IPS-NIHi7 (cell line): ENCODE measurements around the gene TENT4B.
"Not testable (repeated sequence)": the region's sequence is repeated elsewhere in the genome, so short reads cannot be mapped to it uniquely, and the experiment has no call there.

Source experiments
- DNase-seq: peaks from one replicate; pipeline ENCODE4 v3.0.0; 2012; ENCODE audit warnings: mixed read lengths; ENCODE audit errors: extremely low spot score

Gene TENT4B

DNA sequence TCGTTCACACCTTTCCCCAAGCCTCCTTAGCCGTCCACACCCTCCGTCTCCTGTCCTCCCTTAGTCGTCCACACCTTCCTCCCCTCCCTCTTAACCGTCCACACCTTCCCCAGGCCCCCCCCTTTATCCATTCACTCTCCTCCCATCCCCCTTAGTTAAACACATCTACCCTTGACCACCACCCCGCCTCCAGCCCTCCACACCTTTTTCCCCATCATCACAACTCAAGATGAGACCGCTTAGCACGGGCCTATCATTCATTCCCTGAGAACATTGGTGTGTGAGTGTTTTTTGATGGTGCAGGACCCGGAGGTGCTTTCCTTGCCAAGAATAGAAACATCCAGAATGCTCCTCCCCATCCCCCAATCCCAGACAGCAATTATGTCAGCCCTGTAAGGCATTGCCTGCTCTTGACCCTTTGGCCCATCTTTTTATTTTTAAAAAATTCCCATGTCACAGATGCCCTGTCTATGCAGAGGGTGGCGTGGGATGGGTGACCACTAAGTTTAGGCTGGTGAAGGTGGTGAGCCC, 1.4 kb downstream of the TENT4B start:
- DNase-seq: peak; percentile 13

DNA sequence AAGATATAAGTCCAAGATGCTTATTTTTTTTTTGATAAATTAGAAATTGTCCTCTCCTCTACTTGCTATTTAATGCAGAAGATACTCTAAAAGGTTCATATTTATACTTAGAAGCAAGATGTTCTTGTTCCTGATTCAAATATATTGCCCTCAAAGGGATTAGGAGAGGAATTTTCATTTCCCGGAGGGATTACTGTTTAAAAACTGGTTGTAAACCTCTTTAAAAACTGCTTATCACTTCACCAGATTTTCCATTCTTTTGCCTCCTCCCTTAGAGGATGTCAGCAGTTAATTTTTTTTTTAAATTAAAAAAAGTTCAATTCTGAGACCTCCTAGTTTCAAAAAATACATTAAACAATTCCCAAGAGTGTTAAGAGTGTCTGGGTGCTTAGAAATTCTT, 2.8 kb downstream of the TENT4B start:
- no peak for DNase-seq

DNA sequence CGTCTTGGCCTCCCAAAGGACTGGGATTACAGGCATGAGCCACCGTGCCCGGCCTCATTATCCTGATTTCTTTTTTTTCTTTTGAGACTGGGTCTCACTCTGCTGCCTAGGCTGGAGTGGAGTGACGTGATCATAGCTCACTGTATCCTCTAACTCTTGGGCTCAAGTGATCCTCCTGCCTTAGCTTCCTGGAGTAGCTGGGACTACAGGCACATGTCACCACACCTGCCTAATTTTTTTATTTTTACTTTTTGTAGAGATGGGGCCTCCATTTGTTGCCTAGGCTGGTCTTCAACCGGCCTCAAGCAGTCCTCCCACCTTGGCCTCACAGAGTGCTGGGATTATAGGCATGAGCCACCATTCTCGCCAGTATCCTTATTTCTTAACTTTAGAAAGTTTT, 3.5 kb downstream of the TENT4B start:
- no peak for DNase-seq

DNA sequence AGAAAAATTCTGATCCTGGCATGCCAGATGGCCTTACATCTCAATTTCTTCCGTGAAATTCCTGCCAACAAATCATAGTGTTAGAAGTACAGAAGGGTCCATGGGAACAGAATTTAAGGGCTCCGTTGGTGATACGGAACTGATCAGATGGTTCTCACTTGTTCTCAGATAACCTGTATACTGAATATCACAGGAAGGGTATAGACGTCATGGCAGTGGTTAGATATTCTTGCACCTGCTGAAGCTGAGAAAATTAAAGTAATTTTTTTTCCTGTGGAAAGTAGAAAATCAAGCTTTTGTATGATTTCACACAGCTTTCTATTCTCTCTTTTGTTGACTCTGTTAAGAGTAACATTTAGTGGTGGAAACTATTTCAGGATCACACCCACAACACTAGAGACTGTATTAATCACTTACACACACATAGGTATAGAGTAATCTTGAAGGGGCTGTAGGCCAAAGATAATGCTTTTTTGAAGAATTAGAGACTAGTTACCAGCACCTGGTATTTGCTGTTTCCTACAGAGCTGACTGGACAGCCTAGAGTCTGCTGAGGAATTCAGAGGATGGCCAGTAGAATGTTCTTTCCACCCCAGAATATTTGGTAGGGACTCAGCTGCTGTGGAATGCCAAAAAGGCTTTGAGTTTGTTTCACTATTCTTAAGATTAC, 7.5 kb downstream of the TENT4B start:
- no peak for DNase-seq

DNA sequence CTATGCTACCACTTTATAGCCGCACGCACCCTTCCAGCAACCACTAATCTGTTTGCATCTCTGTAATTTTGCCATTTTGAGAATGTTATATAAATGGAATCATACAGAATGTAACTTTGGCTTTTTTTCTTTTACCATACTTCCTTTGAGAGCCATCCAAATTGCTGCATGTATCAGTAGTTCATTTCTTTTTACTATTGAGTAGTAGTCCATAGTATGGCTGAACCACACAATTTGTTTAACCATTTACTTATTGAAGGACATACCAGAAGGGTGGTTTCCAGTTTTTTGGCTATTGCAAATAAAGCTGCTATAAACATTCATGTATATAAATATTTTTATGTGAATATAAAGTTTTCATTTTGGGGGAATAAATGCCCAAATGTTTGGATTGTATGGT, 8.8 kb downstream of the TENT4B start:
- no peak for DNase-seq

DNA sequence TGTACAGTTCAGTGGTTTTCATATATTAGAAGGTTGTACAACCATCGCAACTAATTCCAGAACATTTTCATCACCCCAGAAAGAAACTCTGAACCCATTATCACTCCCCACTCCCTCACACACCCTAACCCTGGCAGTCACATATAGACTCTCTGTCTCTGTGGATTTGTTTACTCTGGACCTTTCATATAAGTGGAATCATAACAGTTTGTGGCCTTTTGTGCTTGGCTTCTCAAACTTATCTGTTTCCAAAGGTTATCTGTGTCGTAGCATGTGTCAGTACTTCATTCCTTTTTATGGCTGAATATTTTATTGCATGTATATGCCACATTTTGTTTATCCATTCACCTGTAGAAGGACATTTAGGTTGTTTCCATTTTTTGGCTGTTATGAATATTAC, 12.4 kb downstream of the TENT4B start:
- DNase-seq: no peak

DNA sequence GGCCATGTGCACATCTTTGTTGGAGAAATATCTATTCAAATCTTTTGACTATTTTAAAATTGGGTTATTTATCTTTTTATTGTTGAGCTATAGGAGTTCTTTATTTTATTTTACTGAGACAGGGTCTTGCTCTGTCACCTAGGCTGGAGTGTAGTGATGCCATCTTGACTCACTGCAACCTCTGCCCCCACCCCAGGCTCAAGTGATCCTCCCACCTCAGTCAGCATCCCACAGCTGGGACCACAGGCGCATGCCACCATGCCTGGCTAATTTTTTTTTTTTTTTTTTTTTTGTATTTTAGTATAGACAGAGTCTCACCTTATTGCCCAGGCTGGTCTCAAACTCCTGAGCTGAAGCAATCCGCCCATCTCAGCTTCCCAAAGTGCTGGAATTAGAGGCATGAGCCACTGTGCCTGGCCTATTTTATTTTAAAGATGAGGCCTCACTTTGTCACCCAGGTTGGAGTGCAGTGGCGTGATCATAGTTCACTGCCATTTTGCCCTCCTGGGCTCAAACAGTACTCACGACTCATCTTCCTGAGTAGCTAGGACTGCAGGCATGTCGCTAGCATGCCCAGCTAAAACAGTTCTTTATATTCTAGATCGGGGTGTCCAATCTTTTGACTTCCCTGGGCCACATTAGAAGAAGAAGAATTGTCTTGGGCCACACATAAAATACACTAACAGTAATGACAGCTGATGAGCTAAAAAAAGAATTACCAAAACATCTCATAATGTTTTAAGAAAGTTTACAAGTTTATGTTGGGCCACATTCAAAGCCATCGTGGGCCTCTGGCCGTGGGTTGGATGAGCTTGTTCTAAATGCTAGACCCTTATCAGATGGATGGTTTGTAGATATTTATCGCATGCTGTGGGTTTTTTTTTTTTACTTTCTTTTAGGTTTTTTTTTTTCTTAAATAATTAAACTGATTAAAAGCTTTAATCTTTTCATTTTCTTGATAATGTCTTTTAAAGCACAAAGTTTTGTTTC, 13.7 kb downstream of the TENT4B start:
- DNase-seq: no peak

DNA sequence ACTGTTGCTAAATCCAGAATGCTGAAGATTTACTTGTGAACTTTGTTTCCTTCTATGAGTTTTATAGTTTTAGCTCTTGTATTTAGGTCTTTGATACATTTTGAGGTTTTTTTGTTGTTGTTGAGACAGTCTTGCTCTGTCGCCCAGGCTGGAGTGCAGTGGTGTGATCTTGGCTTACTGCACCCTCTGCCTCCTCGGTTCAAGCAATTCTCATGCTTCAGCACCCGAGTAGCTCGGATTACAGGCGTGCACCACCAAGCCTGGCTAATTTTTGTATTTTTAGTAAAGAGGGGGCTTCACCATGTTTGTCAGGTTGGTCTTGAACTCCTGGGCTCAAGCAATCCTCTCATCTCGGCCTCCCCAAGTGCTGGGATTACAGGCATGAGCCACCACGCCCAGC, 14.4 kb downstream of the TENT4B start:
- no peak for DNase-seq

DNA sequence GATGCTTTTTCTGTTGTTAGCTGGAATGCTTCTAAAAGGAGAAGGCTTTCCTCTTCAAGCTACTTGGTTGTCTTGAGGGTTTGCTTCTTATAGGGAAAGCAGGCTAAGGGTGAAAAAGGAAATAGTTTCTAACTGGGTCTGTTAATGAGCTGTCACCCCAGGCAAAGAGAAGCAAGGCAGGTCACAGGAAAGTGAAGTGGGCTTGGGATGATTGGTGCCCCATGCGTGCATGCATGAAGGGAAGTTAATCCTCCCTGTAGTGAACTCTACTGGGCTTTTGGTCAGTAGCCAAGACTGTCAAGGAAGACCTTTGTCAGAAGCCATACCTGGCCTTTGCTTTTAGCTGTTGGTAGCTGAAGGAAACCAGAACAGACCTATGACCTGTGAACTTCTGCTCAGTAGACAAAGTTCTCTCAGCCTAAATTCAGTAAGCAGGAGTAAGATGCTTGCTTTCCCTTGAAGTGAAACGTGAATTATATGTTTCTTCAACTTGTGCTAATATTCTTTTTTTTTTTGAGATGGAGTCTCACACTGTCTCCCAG, 16.5 kb downstream of the TENT4B start:
- DNase-seq: no peak

DNA sequence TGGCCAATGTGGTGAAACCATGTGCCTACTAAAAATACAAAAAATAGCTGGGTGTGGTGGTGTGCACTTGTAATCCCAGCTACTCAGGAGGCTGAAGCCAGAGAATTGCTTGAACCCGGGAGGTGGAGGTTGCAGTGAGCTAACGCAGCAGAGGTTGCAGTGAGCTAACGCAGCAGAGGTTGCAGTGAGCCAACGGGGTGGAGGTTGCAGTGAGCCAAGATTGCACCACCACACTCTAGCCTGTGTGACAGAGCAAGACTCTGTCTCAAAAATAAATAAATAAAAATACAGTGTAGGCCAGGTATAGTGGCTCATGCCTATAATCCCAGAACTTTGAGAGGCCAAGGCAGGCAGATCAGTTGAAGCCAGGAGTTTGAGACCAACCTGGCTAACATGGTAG, 18.7 kb downstream of the TENT4B start:
- not testable (repeated sequence) for DNase-seq

DNA sequence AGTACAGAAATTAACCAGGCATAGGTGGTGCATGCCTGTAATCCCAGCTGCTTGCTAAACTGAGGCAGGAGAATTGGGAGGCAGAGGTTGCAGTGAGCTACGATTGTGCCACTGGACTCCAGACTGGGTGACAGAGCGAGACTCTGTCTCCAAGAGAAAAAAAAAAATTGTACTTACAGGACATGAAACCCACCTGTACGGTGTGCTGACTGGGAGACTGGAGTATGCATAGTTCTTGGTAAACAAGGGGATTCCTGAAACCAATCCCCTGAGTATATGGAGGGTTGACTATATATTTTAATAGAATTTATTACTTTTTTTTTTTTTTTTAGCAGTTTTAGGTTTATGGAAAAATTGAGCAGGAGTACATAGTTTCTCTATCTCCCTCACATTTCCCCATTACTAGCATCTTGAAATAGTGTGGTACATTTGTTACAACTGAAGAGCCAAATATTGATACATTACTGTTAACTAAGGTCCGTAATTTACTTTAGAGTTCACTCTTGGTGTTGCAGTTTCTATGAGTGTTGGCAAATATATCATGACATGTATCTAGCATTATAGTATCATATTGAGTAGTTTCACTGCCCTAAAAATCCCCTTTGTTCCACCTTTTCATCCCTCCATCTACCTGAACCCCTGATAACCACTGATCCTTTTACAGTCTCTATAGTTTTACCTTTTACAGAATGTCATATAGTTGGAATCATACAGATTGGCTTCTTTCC, 19.3 kb downstream of the TENT4B start:
- no peak for DNase-seq

DNA sequence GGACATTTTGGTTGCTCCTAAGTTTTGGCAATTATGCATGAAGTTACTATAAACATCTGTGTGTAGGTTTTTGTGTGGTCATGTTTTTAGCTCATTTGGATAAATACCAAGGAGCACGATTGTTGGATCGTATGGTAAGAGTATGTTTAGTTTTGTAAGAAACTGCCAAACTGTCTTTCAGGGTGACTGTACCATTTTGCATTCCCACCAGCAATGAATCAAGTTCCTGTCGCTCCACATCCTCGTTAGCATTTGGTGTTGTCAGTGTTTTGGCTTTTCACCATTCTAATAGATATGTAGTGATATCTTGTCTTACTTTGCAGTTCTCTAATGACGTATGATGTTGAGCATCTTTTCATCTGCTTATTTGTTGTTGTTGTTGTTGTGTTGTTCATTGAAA, 20.2 kb downstream of the TENT4B start:
- no peak for DNase-seq

DNA sequence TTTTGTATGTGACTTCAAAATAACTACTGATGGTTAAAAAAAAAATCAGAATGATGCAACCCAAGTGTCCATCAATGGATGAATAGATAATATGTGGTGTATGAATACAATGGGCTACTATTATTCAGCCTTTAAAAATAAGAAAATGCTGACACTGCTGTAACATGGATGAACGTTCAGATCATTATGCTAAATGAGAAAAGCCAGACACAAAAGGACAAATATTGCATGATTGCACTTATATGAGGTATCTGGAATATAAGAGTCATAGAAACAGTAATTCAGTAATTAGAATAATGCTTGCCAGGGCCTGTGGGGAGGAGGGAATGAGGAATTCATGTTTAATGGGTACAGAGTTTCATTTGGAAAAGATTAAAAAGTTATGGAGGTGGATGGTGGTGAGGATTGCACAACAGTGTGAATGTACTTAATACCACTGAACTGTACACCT, 25.4 kb downstream of the TENT4B start:
- DNase-seq: no peak

DNA sequence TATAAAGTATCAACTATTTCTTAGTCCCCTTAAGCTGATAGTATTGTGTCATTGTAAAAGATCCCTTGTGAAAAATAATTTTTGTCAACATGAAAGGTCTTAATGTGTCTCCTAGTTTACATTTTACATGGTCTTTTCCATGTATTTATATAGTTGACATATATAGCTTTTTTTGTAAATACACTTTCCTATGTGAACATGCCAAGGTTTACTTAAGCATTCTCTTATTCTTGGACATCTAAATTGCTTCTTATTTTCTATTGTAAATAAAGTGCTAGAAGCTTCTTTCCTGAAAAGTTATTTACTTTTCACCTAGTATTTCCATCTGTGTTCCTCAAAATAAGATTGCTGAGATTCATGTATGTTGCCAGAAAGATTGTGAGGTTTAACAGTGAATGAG, 29.3 kb downstream of the TENT4B start:
- DNase-seq: no peak

DNA sequence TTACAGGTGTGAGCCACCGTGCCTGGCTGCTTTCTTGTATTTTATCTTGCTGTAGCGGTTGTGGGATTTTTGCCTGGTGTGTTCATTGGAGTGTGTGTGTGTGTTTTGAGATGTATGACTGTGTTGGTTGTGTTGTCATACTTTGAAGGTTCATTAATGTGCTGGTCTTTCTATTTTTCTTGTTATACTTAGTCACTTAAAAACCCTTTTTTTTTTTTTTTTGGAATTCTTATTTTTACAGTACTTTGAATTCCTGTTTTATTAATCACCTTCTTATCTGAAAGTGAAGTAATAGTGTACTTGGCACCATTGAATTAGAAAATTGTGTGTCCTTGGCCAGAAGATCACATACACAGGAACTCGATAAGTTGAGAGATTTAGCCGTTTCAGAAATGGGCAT, 30.2 kb downstream of the TENT4B start:
- no peak for DNase-seq

DNA sequence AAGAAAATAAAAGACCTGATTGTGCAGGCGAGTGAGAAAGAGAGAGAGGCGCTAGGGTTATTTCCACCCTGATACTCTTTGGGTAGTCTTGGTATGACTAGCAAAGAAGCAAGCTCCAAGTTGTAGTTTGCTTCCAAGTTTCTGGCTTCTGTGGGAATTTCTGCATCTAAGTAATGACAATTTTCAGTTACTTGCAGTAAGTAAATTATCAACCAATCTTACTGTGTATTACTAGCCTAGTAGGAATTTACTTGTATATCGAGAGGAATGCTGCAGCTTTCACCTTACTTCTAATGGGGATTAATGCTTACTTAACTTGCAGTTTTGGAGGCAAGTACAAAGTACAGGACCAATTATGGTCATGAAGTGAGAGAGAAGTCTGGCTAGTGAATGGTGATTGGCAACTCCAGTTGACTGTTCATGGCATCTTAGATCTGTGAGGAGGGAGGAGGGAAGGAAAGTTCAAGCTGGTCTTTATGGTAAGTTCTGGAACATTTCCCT, 31.9 kb downstream of the TENT4B start:
- DNase-seq: no peak

DNA sequence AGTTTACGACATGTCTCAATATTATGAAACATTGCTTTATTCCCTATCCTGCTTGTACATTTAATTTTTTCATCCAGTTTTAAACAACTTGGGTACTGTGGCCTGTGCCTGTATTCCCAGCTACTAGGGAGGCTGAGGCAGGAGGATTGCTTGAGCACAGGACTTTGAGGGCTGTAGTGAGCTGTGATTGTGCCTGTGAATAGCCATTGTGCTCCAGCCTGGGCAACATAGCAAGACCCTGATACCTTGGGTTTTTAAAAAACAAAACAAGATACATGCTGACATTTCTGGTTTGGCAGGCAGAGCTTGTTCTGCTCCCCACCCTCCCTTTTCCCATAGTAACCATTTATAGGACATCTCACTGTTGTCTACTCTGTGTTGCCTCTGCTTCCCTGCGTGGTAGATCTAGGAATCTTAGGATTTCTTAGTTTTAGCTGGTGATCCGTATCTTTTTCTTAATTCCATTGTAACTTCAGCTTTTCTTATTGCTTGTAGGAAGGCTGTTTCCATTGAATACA, 35.6 kb downstream of the TENT4B start:
- DNase-seq: no peak

DNA sequence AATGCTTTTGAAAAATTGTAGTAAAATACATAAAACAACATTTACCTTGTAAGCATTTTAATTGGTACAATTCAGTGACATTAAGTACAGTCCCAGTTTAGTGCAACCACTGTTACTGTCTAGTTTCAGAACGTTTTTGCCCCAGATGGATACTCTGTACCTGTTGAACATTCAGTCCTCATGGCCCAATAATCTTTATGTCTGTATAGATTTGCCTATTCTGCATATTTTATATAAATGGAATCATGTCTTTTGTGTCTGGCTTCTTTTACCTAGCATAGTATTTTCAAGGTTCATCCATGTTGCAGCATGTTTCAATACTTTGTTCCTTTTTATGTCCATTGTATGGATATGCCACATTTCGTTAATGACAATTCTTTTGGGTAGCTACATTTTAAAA, 37.2 kb downstream of the TENT4B start:
- no peak for DNase-seq

DNA sequence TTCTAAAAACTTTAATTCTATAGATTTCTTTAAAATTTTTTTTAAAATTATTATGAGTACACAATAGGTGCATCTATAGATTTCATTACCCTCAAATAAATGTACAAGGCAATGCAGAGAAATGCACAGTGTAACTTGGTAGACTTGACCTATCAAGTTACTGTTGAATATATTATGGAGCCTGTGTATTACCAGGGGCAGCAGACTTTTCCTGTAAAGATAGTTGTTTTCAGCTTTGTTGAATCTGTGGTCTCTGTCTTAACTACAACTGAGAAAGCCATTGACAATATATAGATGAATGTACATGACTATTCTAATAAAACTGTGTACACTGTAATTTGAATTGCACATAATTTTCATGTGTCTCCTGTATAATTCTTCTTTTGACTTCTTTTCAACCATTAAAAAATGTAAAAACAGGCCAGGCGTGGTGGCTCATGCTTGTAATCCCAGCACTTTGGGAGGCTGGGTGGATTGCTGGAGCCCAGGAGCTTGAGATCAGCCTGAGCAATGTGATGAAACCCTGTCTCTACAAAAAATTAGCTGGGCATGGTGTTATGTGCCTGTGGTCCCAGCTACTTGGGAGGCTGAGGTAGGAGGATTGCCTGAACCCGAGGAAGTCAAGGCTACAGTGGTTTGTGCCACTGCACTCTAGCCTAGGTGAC, 39.4 kb downstream of the TENT4B start:
- no peak for DNase-seq

DNA sequence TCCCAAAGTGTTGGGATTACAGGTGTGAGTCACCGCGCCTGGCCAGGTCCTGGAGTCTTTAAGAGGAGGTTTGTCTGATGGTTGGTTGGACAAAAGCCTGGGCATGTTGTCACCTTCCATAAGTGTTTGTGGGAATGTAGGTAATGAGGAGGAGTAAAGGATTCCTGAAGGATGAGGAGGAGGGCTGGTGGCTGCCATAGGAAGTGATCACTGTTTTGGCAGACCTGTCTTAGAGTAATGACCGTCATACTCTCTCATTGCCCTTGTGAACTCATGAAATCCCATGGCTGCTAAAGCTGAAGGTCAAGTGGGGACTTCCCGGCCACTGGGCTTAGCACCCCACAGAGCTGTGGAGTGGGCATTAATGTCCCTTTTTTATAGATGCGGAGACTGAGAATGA, 40.5 kb downstream of the TENT4B start:
- no peak for DNase-seq

DNA sequence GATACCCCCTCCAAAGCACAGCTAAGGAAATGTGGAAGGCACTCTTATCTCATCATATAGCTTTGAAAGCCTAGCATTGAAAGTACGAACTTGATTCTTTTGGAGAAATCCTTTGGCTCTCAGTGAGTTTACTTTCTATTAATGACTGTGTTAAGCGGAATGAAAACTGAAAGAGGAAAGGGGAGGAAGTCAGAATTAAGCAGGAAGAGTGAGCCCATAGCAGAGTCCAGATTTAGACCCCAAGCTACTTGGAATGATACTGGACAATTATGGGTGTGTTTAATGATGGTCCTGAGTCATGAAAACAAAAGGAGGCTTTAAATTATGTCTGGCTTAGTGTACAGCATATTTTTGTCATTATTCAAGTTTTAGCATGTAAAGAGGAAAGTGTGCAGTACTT, 42.2 kb downstream of the TENT4B start:
- no peak for DNase-seq
